Measurements from ENCODE around the gene SEC14L1. TPM values are rescaled to one million over a fixed set of nuclear protein-coding genes. Genes with fewer than 3 reads are reported as not detected.
A peak's percentile ranks its signal among the peaks of the same experiment; 100 is the strongest.

The SEC14L1 gene
- total RNA-seq, 6 donors from 2014 or later = 100 to 291 (median 145) TPM

DNA sequence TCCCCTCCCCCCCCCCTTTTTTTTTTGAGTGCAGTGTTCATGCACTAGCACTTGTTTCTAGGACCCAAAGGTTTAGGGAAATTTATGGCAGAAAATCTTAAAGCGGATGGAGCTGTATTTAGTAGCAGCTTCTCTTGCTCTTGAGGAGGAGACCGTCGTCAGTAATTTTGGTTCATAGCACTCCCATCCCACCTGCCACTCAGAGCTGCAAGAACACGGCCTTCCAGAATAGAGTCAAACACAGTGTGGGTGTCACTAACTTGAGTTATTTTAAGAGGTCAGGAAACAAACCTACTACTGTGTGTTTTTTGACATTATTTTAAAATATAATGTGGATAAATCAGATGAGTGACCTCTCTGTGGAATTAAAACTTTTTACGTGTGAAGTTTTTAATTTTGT lies 37.3 kb downstream of the SEC14L1 start:
- H3K27ac ChIP-seq = no peak overlapping the region
- peaks cover 11 to 26% (median 24%) of the 10 kb centered on the region in 4 donors for H3K9me3 ChIP-seq
- H3K4me3 ChIP-seq = no peak overlapping the region
- H3K27me3 ChIP-seq = no peaks in the 10 kb centered on the region
- TF ChIP-seq POLR2A (IDR thresholded peaks at IDR 0.05) = no peak
- TF ChIP-seq, protein P1, sequence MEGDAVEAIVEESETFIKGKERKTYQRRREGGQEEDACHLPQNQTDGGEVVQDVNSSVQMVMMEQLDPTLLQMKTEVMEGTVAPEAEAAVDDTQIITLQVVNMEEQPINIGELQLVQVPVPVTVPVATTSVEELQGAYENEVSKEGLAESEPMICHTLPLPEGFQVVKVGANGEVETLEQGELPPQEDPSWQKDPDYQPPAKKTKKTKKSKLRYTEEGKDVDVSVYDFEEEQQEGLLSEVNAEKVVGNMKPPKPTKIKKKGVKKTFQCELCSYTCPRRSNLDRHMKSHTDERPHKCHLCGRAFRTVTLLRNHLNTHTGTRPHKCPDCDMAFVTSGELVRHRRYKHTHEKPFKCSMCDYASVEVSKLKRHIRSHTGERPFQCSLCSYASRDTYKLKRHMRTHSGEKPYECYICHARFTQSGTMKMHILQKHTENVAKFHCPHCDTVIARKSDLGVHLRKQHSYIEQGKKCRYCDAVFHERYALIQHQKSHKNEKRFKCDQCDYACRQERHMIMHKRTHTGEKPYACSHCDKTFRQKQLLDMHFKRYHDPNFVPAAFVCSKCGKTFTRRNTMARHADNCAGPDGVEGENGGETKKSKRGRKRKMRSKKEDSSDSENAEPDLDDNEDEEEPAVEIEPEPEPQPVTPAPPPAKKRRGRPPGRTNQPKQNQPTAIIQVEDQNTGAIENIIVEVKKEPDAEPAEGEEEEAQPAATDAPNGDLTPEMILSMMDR (IDR thresholded peaks at IDR 0.05) = no peak
- TF ChIP-seq EP300 (IDR thresholded peaks at IDR 0.05) = no peak
- TF ChIP-seq POLR2AphosphoS5 (IDR thresholded peaks at IDR 0.05) = no peak
- peaks cover 0 to 17% (median 12%) of the 10 kb centered on the region in 4 donors for H3K36me3 ChIP-seq
- WGBS, 2 donors = 84% methylated on average over 5 of the region's 5 CpGs
- DNase-seq = no peak
- peaks cover 30 to 52% (median 43%) of the 10 kb centered on the region in 4 donors for H3K4me1 ChIP-seq
- no peak for ATAC-seq (ENCODE audit: low FRiP score in 2 of 2)

DNA sequence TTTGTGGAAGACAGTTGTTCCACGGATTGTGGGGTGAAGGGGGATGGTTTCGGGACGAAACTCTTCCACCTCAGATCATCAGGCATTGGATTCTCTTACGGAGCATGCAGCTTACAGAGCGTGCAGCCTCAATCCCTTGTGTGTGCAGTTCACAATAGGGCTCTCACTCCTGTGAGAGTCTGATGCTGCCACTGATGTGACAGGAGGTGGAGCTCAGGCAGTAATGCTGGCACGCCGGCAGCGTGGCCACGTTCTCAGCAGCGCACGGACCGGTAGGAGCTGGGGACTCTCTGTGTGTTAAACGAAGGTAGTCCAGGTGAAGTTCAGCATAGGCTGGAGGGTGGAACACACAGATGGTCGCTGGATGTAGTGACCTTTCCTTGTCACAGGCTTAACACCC lies 37.8 kb downstream of the SEC14L1 start:
- ATAC-seq (ENCODE audit: low FRiP score in 2 of 2) = no peak
- DNase-seq = no peak
- H3K27ac ChIP-seq = peak overlapping the region in 1 of 4 donors; percentile 27

DNA sequence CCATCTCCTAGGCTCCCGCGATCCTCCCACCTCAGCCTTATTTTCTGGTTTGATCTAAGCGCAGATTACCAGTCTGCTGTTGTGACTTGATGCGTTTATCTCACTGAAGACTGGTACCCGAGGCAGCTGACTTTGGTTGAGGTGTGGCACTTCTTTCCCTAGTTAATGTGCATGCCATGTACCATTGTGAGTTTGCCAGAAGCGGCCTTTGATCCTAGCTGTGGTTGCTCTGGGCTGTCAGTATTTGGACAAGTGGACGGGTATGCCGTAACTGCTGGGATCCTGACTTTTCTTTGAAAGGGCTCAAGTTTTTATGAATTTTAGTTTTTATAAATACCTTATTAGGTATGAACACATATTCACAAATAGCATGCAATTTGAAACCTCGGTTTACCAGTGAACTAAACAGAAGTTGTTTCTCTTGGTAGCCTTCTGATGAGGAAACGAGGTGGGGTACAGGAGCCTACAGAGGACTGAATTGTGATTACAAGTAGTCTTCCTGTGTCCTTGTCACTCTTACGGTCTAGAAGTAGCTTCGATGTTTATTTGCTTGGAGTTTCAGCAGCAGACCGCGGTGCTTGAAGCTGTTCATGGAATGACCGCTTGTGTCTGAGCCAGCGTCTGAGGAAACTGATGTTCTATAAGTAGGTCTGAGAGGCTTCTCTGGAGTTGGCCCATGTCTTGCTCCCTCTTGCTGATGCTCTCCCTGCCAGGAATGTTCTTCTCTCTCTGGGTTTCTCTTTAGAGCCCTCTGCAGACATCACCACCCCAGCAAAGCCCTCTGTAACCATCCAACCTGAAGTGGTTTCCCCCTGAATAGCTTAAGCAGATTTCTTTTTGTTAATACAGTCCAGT lies 40.0 kb downstream of the SEC14L1 start:
- Histone ChIP-seq H3K36me3 (no peaks in the 10 kb centered on the region), H3K4me3 (no peak overlapping the region), H3K9me3 (no peaks in the 10 kb centered on the region), H3K27ac (peak overlapping the region in 3 of 4 donors; percentile 35 to 75 (median 49)), H3K4me1 (peaks cover 48 to 78% (median 67%) of the 10 kb centered on the region in 4 donors), H3K27me3 (no peaks in the 10 kb centered on the region)
- no peak for DNase-seq
- WGBS, 2 donors = 66 to 72% methylated on average over 16 of the region's 16 CpGs
- no peak for ATAC-seq (ENCODE audit: low FRiP score in 2 of 2)
- TF ChIP-seq POLR2A (IDR thresholded peaks at IDR 0.05) (no peak), EP300 (IDR thresholded peaks at IDR 0.05) (peak in 1 of 4 donors; percentile 9)
- TF ChIP-seq, protein P1 (IDR thresholded peaks at IDR 0.05) = no peak

More for the DNA sequence above, 37.8 kb downstream of the SEC14L1 start:
- Histone ChIP-seq H3K36me3 (peaks cover 0 to 17% (median 12%) of the 10 kb centered on the region in 4 donors), H3K27me3 (no peaks in the 10 kb centered on the region), H3K9me3 (peaks cover 11 to 22% (median 20%) of the 10 kb centered on the region in 4 donors), H3K4me3 (no peak overlapping the region), H3K4me1 (peaks cover 34 to 58% (median 45%) of the 10 kb centered on the region in 4 donors)
- TF ChIP-seq POLR2A (IDR thresholded peaks at IDR 0.05) = no peak
- TF ChIP-seq POLR2AphosphoS5 (IDR thresholded peaks at IDR 0.05) = no peak
- TF ChIP-seq, protein P1 (IDR thresholded peaks at IDR 0.05) = no peak
- no peak for TF ChIP-seq EP300 (IDR thresholded peaks at IDR 0.05)
- WGBS, 2 donors = 45 to 69% methylated on average over 11 to 14 of the region's 14 CpGs

DNA sequence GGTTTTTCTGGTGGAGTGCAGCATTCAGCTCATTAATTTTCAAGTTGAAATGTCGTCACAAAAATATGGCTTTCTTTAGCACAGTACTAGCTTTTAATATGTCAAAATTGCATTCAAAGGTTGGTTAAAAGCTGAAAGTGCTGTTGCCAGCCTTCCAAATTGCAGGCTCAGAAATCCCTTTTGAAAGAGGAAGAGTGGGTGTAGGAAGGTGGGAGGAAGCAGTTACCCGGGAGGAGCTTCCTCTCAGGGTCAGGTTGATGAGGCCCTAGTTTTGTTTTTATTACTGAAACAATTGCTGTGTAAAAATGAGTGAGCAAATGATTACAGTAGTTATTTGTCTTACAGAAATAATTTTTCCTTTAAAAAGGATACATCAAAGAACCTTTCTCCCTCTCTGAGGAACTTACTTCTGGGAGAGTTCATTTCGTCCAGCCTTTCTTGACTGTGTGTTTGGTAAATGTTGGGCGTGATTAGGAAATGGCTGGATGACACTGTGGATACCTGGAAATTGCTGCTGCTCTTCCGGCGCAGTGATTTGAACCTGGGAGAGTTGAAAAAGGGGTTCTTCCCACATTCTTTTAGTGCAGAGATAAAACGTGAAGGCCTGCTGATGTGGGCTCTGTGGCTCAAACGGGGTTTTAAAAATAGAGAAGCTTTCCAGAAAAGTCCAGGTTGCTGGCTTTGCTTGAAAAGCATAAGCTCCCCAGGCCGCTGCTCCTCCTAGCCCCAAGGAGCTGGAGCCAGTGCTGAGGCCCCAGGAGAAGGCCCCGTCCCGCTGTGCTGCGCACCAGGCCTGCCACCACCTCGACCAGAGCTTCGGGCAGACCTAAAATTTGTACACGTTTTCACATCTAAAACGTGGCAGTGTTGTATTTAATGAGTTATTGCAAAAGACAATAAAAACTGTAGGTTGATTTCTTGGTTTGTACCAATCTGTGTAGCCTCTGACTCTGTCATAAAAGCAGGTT lies 41.7 kb downstream of the SEC14L1 start:
- TF ChIP-seq POLR2AphosphoS5 (IDR thresholded peaks at IDR 0.05) = no peak
- no peak for TF ChIP-seq EP300 (IDR thresholded peaks at IDR 0.05)
- TF ChIP-seq, protein P1 (IDR thresholded peaks at IDR 0.05) = no peak
- no peak for TF ChIP-seq POLR2A (IDR thresholded peaks at IDR 0.05)
- H3K36me3 ChIP-seq = peaks cover 0 to 6% (median 0%) of the 10 kb centered on the region in 4 donors
- DNase-seq (peak in 1 of 2 donors; percentile 56), ATAC-seq (ENCODE audit: low FRiP score in 2 of 2) (peak in 1 of 2 donors; percentile 48)
- H3K4me1 ChIP-seq = peaks cover 50 to 77% (median 70%) of the 10 kb centered on the region in 4 donors
- 51 to 59% methylated on average over 16 of the region's 16 CpGs for WGBS, 2 donors
- H3K27me3 ChIP-seq = no peaks in the 10 kb centered on the region
- no peak overlapping the region for H3K4me3 ChIP-seq
- no peaks in the 10 kb centered on the region for H3K9me3 ChIP-seq
- peak overlapping the region; percentile 23 to 75 (median 42) for H3K27ac ChIP-seq
